Stromal cell of bone marrow (primary cell): Measurements from ENCODE around the gene EFEMP2.
"Not testable (repeated sequence)": the region's sequence is repeated elsewhere in the genome, so short reads cannot be mapped to it uniquely, and the experiment has no call there.

Experiments
- DNase-seq: peaks from one replicate; pipeline ENCODE4 v3.0.0-alpha.2; 2012; ENCODE audit warnings: low read depth

The EFEMP2 gene

GRCh38 chr11:65854852-65855837 lies 17.5 kb downstream of the EFEMP2 start:
- no peak for DNase-seq

GRCh38 chr11:65854161-65854592 lies 18.4 kb downstream of the EFEMP2 start:
- no peak for DNase-seq

- DNase-seq: no peak
Observed at GRCh38 chr11:65853246-65853979, 19.2 kb downstream of the EFEMP2 start.

- no peak for DNase-seq
Observed at GRCh38 chr11:65852508-65853245, 19.9 kb downstream of the EFEMP2 start.

- no peak for DNase-seq
Observed at GRCh38 chr11:65851811-65852507, 20.6 kb downstream of the EFEMP2 start.

GRCh38 chr11:65851083-65851579 lies 21.5 kb downstream of the EFEMP2 start:
- no peak for DNase-seq

GRCh38 chr11:65850217-65851082 lies 22.1 kb downstream of the EFEMP2 start:
- DNase-seq: no peak

GRCh38 chr11:65849771-65850216 lies 22.8 kb downstream of the EFEMP2 start:
- no peak for DNase-seq

GRCh38 chr11:65849366-65849765 lies 23.2 kb downstream of the EFEMP2 start:
- DNase-seq: no peak

GRCh38 chr11:65848693-65849092 lies 23.9 kb downstream of the EFEMP2 start:
- DNase-seq: not testable (repeated sequence)

GRCh38 chr11:65847746-65848145 lies 24.9 kb downstream of the EFEMP2 start:
- DNase-seq: no peak

- DNase-seq: no peak
Observed at GRCh38 chr11:65844231-65844872, 28.2 kb downstream of the EFEMP2 start.

GRCh38 chr11:65843811-65844210 lies 28.8 kb downstream of the EFEMP2 start:
- DNase-seq: no peak

GRCh38 chr11:65842144-65842543 lies 30.5 kb downstream of the EFEMP2 start:
- no peak for DNase-seq

GRCh38 chr11:65834202-65834601 lies 38.4 kb downstream of the EFEMP2 start:
- no peak for DNase-seq

GRCh38 chr11:65833297-65834030 lies 39.1 kb downstream of the EFEMP2 start, which contains the start of gene SNX32:
SNX32 (plus strand) TSS chr11:65833963; CDS start chr11:65834066, 103 bp downstream.
- peak; percentile 86 for DNase-seq

- not testable (repeated sequence) for DNase-seq
Observed at GRCh38 chr11:65832231-65832630, 40.4 kb downstream of the EFEMP2 start.

- no peak for DNase-seq
Observed at GRCh38 chr11:65829459-65829858, 43.1 kb downstream of the EFEMP2 start.
